WI38 (cell line): Measurements from ENCODE around the gene TTC39C.

Source experiments
- H3K4me3 ChIP-seq: 2 replicates; pipeline ENCODE4 v1.5.1; 2011; ENCODE audit warnings: low read depth, mild to moderate bottlenecking, control low read depth, low read length
- CTCF ChIP-seq: IDR thresholded peaks from 2 replicates; pipeline ENCODE4 v1.5.1; 2012; ENCODE audit warnings: low read depth, mild to moderate bottlenecking, control low read depth, low read length

TTC39C gene

GRCh38 chr18:24014986-24015638, 558 bp downstream of the TTC39C start:
- no peak for TF ChIP-seq CTCF
- H3K4me3 ChIP-seq, result peak overlapping the region; percentile 85

DNA sequence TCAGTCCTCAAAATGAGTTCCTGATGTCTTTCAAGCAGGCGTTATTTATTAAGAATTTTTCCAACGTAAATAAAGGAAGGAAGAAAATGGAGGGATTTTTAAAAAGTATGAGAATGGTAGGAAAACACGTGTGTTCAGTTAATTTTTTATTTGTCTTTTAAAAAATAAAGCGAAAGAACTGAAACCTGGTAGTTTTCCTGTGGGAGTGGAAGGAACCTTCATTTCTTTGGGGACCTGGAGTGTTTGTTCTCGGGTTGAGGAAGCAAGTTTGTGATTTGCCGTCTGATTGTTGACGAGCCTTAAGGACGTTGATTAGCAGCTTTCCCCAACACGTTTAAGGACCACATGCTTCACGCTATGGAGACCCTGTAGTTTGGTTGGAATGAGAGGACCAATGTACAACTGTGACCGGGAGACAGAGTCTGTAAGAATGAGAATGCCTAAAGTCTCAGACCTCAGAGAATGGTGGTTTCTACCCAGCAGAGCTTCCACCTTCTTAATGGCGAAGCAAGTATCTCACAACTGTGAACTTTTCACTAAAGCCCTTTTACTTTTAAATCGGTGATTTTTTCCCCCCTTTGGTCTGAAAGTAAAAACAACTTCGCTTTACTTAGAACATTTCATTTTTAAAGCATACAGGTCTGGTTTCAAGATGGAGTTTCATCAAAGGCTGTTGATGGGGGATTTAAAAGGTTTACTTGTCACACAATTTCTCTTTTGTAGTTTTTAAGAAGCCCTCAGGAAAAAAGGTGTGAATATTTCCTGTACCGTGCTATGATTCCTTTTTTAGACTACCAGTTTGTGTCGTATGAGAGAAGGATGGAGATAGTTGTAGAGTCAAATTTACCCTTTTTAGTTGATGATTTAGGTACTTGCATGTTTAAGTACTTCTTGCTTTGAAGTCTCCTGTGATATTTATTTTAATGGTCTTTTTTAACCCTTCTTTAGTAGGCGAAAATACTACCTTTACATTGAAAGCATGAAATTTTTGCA, 1.4 kb downstream of the TTC39C start:
- no peak for TF ChIP-seq CTCF
- peak overlapping the region; percentile 85 for H3K4me3 ChIP-seq

DNA sequence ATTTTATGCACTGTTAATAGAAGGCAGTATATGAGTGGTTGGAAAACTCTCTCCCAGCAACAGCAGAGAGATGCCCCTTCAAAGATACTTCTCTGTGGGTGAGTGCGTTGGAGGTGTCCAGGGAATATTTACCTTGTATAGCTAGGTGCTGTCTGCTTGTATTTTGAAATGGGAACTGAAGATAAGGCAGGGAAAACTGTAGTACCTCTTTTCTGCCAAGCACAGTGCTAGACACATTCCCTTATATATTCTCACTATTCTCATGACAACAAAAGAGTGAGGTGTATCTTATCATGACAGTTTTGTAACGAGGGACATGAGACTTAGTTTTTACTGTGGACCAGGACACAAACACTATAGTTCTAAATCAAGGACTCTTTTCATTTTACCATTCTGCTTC, 2.1 kb downstream of the TTC39C start:
- no peak for TF ChIP-seq CTCF
- peak overlapping the region; percentile 85 for H3K4me3 ChIP-seq

- no peak overlapping the region for H3K4me3 ChIP-seq
- TF ChIP-seq CTCF, result no peak
These were observed 3.8 kb downstream of the TTC39C start for GRCh38 chr18:24018299-24018886.

DNA sequence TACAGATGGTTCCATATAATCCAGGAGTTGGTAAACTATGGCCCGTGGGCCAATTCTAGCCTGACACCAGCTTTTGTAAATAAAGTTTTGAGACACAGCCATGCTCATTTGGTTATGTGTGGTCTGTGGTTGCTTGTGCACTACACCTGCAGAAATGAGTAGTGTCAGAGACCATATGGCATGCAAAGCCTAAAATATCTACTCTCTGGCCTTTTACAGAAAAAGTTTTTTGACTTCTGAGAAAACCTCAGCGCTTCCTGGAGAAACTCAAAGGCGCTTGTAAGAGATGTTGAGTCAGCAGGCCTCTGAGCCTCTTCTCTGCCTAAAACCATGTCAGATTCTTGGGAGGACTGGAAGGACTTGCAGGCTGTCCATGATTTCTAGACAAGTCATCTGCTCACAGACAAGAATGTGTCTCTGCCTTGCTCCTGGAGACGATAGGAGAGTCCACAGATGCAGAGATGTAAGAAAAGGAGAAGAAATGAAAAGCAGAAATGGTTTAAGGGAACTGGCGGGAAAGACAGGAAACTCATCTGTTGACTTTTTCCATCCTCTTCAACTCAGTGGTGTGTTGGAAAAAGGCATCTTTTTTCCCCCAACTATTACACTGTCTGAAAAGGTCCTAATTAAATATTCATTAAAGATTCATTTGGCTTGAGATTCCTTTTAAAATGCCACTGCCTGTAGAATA, 5.2 kb downstream of the TTC39C start:
- no peak overlapping the region for H3K4me3 ChIP-seq
- TF ChIP-seq CTCF, result no peak

DNA sequence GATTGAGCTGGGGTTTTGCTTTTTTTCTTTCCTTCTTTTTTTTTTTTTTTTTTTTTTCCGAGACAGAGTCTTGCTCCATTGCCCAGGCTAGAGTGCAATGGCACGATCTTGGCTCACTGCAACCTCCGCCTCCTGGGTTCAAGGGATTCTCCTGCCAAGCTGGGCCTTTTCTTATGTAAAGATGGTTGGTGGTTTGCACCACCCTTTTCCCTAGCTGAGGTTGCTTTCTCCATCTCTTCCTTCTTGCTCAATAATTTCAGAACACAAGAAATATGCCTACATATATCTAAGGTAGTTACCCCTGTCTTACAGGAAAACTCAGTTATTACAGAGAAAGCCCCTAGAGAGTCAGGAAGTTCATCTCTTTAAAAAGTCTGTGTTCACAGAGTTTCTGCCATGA, 7.0 kb downstream of the TTC39C start:
- no peak for TF ChIP-seq CTCF
- H3K4me3 ChIP-seq, result no peak overlapping the region
